ENCODE measurements around the gene CEP85L. TPM values are rescaled to one million over a fixed set of nuclear protein-coding genes. Genes with fewer than 3 reads are reported as not detected.

CEP85L gene
- total and polyA plus RNA-seq, 2 of the 13 experiments (the other 11 are each of a cell fraction or from before 2014, with no cell fraction given), result 0.44 to 1.7 TPM

DNA sequence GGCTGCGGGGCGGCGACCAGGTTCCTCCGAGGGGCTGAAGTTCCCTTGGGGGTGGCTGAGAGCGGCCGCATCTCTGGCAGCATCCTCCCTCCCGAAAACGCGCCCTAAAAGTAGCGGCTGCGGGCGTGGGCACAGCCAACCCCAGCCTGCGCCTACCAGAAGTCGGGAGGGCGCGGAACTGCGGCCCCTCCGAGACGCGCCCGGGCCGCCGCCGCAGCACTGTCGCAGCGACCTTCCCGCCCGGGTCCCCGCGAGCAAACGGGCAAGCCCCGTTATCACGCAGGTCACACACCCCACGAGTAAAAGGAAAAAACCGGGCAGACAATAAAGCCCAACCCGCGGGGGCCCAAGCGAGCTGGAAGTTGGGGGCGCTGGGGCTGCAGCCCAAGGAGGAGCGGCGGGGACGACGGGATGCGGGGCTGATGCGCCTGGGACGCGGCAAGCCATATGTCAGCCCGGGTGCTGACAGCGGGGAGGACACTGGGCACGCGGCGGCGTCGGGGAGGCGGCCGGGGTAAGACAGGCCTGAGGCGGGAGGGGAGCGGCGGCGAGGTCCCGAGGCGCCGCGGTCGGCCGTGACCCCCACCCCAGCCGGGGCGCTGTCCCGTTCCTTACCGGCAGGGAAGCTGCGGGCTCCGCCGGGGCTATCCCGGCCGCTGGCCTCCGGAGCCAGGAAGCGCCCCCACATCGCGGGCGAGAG, 659 bp downstream of the CEP85L start (continued):
- TF ChIP-seq, protein P1, sequence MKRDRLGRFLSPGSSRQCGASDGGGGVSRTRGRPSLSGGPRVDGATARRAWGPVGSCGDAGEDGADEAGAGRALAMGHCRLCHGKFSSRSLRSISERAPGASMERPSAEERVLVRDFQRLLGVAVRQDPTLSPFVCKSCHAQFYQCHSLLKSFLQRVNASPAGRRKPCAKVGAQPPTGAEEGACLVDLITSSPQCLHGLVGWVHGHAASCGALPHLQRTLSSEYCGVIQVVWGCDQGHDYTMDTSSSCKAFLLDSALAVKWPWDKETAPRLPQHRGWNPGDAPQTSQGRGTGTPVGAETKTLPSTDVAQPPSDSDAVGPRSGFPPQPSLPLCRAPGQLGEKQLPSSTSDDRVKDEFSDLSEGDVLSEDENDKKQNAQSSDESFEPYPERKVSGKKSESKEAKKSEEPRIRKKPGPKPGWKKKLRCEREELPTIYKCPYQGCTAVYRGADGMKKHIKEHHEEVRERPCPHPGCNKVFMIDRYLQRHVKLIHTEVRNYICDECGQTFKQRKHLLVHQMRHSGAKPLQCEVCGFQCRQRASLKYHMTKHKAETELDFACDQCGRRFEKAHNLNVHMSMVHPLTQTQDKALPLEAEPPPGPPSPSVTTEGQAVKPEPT (CRISPR knock-in tag; IDR thresholded peaks at IDR 0.05; ENCODE audit: low read depth), result no peak
- TF ChIP-seq MTA3 (CRISPR knock-in tag; IDR thresholded peaks at IDR 0.05), result 0 out of 2 replicates have a peak, but pooled peaks have one; percentile 48
- TF ChIP-seq ZNF12 (CRISPR knock-in tag; IDR thresholded peaks at IDR 0.05), result no peak
- TF ChIP-seq, protein P2, sequence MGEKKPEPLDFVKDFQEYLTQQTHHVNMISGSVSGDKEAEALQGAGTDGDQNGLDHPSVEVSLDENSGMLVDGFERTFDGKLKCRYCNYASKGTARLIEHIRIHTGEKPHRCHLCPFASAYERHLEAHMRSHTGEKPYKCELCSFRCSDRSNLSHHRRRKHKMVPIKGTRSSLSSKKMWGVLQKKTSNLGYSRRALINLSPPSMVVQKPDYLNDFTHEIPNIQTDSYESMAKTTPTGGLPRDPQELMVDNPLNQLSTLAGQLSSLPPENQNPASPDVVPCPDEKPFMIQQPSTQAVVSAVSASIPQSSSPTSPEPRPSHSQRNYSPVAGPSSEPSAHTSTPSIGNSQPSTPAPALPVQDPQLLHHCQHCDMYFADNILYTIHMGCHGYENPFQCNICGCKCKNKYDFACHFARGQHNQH (CRISPR knock-in tag; IDR thresholded peaks at IDR 0.05), result no peak; the same call in 1 of the 2 replicates
- TF ChIP-seq CBX1 (IDR thresholded peaks at IDR 0.05; ENCODE audit: low read depth), result no peak
- TF ChIP-seq KLF16 (CRISPR knock-in tag; IDR thresholded peaks at IDR 0.05), result no peak
- TF ChIP-seq ZC3H4 (CRISPR knock-in tag; IDR thresholded peaks at IDR 0.05; ENCODE audit: borderline replicate concordance), result no peak
- TF ChIP-seq HES4 (CRISPR knock-in tag; IDR thresholded peaks at IDR 0.05; ENCODE audit: borderline replicate concordance), result no peak
- TF ChIP-seq, protein P3, sequence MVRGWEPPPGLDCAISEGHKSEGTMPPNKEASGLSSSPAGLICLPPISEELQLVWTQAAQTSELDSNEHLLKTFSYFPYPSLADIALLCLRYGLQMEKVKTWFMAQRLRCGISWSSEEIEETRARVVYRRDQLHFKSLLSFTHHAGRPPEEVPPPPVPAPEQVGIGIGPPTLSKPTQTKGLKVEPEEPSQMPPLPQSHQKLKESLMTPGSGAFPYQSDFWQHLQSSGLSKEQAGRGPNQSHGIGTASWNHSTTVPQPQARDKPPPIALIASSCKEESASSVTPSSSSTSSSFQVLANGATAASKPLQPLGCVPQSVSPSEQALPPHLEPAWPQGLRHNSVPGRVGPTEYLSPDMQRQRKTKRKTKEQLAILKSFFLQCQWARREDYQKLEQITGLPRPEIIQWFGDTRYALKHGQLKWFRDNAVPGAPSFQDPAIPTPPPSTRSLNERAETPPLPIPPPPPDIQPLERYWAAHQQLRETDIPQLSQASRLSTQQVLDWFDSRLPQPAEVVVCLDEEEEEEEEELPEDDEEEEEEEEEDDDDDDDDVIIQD (CRISPR knock-in tag; IDR thresholded peaks at IDR 0.05; ENCODE audit: low read depth), result no peak
- TF ChIP-seq ZNF496 (CRISPR knock-in tag; IDR thresholded peaks at IDR 0.05; ENCODE audit: insufficient replicate concordance), result no peak
- TF ChIP-seq, protein P4, sequence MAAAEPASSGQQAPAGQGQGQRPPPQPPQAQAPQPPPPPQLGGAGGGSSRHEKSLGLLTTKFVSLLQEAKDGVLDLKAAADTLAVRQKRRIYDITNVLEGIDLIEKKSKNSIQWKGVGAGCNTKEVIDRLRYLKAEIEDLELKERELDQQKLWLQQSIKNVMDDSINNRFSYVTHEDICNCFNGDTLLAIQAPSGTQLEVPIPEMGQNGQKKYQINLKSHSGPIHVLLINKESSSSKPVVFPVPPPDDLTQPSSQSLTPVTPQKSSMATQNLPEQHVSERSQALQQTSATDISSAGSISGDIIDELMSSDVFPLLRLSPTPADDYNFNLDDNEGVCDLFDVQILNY (CRISPR knock-in tag; conservative IDR thresholded peaks at IDR 0.05), result 0 out of 2 replicates have a peak, but pooled peaks have one; percentile 8
- no peak for TF ChIP-seq ZNF383 (CRISPR knock-in tag; IDR thresholded peaks at IDR 0.05; ENCODE audit: borderline replicate concordance)
- TF ChIP-seq CHCHD3 (CRISPR knock-in tag; IDR thresholded peaks at IDR 0.05), result no peak
- TF ChIP-seq, protein P5, sequence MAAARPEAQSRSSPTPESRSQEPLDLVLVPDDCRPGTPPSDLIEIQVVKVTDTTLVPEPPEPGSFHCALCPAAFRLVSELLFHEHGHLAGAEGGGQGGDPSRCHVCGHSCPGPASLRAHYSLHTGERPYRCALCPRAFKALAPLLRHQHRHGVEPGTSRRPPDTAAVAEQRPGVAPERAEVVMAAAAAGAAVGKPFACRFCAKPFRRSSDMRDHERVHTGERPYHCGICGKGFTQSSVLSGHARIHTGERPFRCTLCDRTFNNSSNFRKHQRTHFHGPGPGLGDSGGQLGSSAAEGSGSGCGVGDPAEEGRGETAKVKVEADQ (CRISPR knock-in tag; IDR thresholded peaks at IDR 0.05; ENCODE audit: borderline replicate concordance), result no peak; the same call in 1 of the 2 replicates
- TF ChIP-seq PHF21A (CRISPR knock-in tag; IDR thresholded peaks at IDR 0.05), result no peak; the same call in 1 of the 2 replicates
- TF ChIP-seq, protein P6, sequence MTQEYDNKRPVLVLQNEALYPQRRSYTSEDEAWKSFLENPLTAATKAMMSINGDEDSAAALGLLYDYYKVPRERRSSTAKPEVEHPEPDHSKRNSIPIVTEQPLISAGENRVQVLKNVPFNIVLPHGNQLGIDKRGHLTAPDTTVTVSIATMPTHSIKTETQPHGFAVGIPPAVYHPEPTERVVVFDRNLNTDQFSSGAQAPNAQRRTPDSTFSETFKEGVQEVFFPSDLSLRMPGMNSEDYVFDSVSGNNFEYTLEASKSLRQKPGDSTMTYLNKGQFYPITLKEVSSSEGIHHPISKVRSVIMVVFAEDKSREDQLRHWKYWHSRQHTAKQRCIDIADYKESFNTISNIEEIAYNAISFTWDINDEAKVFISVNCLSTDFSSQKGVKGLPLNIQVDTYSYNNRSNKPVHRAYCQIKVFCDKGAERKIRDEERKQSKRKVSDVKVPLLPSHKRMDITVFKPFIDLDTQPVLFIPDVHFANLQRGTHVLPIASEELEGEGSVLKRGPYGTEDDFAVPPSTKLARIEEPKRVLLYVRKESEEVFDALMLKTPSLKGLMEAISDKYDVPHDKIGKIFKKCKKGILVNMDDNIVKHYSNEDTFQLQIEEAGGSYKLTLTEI (CRISPR knock-in tag; conservative IDR thresholded peaks at IDR 0.05), result no peak
- TF ChIP-seq, protein P7, sequence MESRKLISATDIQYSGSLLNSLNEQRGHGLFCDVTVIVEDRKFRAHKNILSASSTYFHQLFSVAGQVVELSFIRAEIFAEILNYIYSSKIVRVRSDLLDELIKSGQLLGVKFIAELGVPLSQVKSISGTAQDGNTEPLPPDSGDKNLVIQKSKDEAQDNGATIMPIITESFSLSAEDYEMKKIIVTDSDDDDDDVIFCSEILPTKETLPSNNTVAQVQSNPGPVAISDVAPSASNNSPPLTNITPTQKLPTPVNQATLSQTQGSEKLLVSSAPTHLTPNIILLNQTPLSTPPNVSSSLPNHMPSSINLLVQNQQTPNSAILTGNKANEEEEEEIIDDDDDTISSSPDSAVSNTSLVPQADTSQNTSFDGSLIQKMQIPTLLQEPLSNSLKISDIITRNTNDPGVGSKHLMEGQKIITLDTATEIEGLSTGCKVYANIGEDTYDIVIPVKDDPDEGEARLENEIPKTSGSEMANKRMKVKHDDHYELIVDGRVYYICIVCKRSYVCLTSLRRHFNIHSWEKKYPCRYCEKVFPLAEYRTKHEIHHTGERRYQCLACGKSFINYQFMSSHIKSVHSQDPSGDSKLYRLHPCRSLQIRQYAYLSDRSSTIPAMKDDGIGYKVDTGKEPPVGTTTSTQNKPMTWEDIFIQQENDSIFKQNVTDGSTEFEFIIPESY (CRISPR knock-in tag; IDR thresholded peaks at IDR 0.05), result no peak
- TF ChIP-seq SIN3A (IDR thresholded peaks at IDR 0.05; ENCODE audit: borderline replicate concordance, low read depth, low read length), result no peak

Data from HepG2 (cell line).